Measurements from ENCODE around the gene SRRM5. TPM values are rescaled to one million over a fixed set of nuclear protein-coding genes. Genes with fewer than 3 reads are reported as not detected.
"Not testable (repeated sequence)": the region's sequence is repeated elsewhere in the genome, so short reads cannot be mapped to it uniquely, and the experiment has no call there.

SRRM5 gene
- total RNA-seq, 2 experiments from 2014 or later, result 0.68 to 0.72 TPM

- H3K27me3 Mint-ChIP-seq, result no peaks in the 10 kb centered on the region
- peak; percentile 8 for ATAC-seq (ENCODE audit: low read depth)
- H3K36me3 Mint-ChIP-seq, result peaks cover 6% of the 10 kb centered on the region
These were observed 16.3 kb upstream of the SRRM5 start for GRCh38 chr19:43595605-43595998.

GRCh38 chr19:43595999-43596841 is 15.7 kb upstream of the SRRM5 start, which contains the start of the genes IRGQ and ZNF576:
Gene IRGQ (minus strand): TSS chr19:43596134. CDS start chr19:43595338, 796 bp downstream.
Gene ZNF576 (plus strand): TSS chr19:43596595. CDS start chr19:43597109, 514 bp downstream.
- no peaks in the 10 kb centered on the region for H3K27me3 Mint-ChIP-seq
- POLR2A ChIA-PET, result interaction anchor here (0.6 to 4.4 kb wide), 12 partner anchors 16 to 158 kb away, joined by 3 to 45 read pairs (median 8); partner anchors contain the start of genes PINLYP, SMG9, XRCC1 and ZNF428
- peaks cover 33% of the 10 kb centered on the region for H3K4me1 Mint-ChIP-seq
- peaks cover 2% of the 10 kb centered on the region for H3K36me3 Mint-ChIP-seq
- no peaks in the 10 kb centered on the region for H3K9me3 Mint-ChIP-seq
- DNase-seq (peak; percentile 100), ATAC-seq (ENCODE audit: low read depth) (peak; percentile 86)
- H3K4me3 Mint-ChIP-seq, result peak within 1 kb of the TSS; percentile 94
- H3K27ac Mint-ChIP-seq, result peak within 1 kb of the TSS; percentile 97

More at GRCh38 chr19:43595605-43595998, 16.3 kb upstream of the SRRM5 start:
- Mint-ChIP-seq H3K4me3 (peak overlapping the region; percentile 94), H3K4me1 (peaks cover 37% of the 10 kb centered on the region), H3K9me3 (no peaks in the 10 kb centered on the region), H3K27ac (peak overlapping the region; percentile 97)
- POLR2A ChIA-PET, result interaction anchor here (0.6 to 4.4 kb wide), 17 partner anchors 15 to 189 kb away, joined by 3 to 45 read pairs (median 5); partner anchors contain the start of genes PINLYP, SMG9, XRCC1 and ZNF428
- no peak for DNase-seq

DNA sequence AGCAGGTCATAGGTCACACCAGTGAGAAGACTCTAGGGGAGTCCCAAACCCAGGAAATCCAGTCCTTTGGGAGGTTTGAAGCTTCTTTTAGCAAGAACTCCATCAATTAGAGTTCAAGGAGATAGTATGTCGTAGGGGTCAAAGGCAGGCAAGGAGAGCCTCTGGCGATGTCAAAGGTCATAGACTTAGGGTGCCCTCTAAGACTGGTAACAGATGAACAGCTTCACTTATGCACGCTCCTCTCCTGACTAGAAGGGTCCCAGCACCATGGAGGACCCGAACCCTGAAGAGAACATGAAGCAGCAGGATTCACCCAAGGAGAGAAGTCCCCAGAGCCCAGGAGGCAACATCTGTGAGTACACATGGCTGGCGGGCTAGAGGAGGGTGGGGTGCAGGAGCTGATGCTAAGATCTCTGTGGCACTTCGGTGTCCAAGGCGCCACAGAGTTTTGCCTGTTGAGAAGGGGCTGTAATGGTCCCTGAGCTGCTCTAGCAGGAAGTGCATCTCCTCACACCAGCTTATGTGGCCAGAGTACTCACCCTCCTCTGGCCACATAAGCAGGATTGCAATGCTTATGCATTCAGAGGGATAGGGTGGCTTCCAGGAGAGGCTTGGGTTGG is 14.9 kb upstream of the SRRM5 start:
- POLR2A ChIA-PET, result interaction anchor here (0.6 to 4.4 kb wide), 9 partner anchors 20 to 157 kb away, joined by 4 to 45 read pairs (median 6); partner anchors contain the start of genes PINLYP, SMG9, XRCC1 and ZNF428
- no peaks in the 10 kb centered on the region for H3K9me3 Mint-ChIP-seq
- H3K4me1 Mint-ChIP-seq, result peaks cover 33% of the 10 kb centered on the region
- peak overlapping the region; percentile 97 for H3K27ac Mint-ChIP-seq
- H3K27me3 Mint-ChIP-seq, result no peaks in the 10 kb centered on the region
- no peak for ATAC-seq (ENCODE audit: low read depth)
- DNase-seq, result no peak
- H3K4me3 Mint-ChIP-seq, result peak overlapping the region; percentile 94
- peaks cover 2% of the 10 kb centered on the region for H3K36me3 Mint-ChIP-seq

DNA sequence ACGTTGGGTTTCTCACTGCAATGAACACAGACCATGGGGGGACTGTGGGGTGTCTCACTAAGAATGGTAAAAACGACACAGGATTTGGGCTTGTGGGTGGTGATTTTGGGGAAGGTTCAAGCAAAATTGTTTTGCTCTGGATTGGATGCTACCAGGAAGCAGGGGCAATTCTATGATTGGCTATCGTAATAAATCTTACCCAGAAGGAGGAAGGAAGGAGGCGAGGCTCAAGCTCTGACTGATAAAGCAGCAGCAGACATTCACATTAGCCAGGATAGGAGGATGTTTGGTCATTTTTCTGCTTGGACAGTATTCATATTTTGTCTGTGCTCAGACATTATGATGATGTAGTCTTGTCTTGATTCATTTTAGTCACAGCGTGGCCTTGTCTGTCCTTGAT is 14.0 kb upstream of the SRRM5 start:
- H3K9me3 Mint-ChIP-seq, result no peaks in the 10 kb centered on the region
- no peak for ATAC-seq (ENCODE audit: low read depth)
- H3K4me1 Mint-ChIP-seq, result peaks cover 33% of the 10 kb centered on the region
- H3K36me3 Mint-ChIP-seq, result peaks cover 2% of the 10 kb centered on the region
- DNase-seq, result no peak
- POLR2A ChIA-PET, result interaction anchor here (0.6 to 4.4 kb wide), 3 partner anchors 20 to 42 kb away, joined by 5 to 45 read pairs (median 30); partner anchors contain the start of genes PINLYP and XRCC1
- peak overlapping the region; percentile 94 for H3K4me3 Mint-ChIP-seq
- H3K27ac Mint-ChIP-seq, result peak overlapping the region; percentile 97
- no peaks in the 10 kb centered on the region for H3K27me3 Mint-ChIP-seq

DNA sequence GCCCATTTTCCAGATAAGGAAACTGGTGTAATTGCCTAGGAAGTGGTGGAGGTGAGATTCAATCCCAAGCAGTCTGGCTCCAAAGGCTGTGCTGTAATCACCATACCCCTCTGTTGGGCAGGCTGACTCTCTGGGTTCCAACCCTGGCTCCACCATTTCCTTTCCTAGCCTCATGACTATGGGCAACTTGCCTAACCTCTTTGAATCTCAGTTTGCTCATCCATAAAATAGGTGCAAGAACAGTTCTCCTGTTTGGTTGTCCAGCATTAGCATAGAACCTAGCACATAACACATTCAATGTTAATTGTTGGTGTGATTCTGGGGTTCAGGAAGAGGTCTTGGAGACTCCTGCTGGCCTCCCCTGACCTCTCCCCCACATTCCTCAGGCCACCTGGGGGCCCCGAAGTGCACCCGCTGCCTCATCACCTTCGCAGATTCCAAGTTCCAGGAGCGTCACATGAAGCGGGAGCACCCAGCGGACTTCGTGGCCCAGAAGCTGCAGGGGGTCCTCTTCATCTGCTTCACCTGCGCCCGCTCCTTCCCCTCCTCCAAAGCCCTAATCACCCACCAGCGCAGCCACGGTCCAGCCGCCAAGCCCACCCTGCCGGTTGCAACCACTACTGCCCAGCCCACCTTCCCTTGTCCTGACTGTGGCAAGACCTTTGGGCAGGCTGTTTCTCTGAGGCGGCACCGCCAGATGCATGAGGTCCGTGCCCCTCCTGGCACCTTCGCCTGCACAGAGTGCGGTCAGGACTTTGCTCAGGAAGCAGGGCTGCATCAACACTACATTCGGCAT is 13.2 kb upstream of the SRRM5 start:
- H3K36me3 Mint-ChIP-seq, result no peaks in the 10 kb centered on the region
- H3K27ac Mint-ChIP-seq, result no peak overlapping the region
- POLR2A ChIA-PET, result no interaction called here

DNA sequence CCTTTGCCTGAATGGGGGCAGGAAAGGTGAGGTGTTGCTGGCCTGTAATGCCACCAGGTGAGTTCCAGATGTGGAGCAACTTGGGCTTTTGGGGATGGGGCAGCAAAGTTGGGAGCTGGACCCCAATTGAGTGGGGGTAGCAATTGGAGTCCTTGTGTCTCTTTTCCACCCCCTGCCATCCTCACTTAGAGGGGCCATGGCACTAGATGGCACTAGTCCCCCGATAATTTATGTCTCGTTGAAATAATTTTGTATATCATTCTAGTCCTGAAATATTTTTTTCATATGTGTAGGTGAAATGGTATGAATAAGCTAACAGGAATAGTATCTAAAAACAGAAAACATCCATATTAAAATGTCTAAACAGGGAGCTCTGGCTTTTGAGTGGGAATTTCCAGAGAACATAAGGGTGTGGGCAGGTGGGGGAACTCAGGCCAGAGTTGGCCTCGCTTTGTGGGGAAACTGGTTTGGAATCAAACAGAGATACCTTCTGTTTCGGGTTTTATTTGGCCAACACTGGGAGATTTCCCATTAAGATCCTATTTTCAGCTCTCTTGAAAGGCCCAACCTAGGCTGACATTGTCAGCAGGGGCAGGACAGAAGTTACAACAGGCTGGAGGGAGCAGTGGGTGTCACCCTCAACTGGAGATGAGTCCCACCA is 12.1 kb upstream of the SRRM5 start:
- H3K27me3 Mint-ChIP-seq, result no peaks in the 10 kb centered on the region
- peaks cover 26% of the 10 kb centered on the region for H3K4me1 Mint-ChIP-seq
- no peak overlapping the region for H3K27ac Mint-ChIP-seq
- no peaks in the 10 kb centered on the region for H3K9me3 Mint-ChIP-seq
- POLR2A ChIA-PET, result no interaction called here
- DNase-seq, result no peak
- ATAC-seq (ENCODE audit: low read depth), result no peak
- H3K4me3 Mint-ChIP-seq, result no peak overlapping the region
- no peaks in the 10 kb centered on the region for H3K36me3 Mint-ChIP-seq

More for the DNA sequence above, 13.2 kb upstream of the SRRM5 start:
- Mint-ChIP-seq H3K4me1 (peaks cover 30% of the 10 kb centered on the region), H3K4me3 (no peak overlapping the region), H3K9me3 (no peaks in the 10 kb centered on the region), H3K27me3 (no peaks in the 10 kb centered on the region)
- no peak for ATAC-seq (ENCODE audit: low read depth)
- no peak for DNase-seq

- DNase-seq; H3K36me3 Mint-ChIP-seq; POLR2A ChIA-PET; H3K9me3 Mint-ChIP-seq; H3K27ac Mint-ChIP-seq; H3K4me3 Mint-ChIP-seq; ATAC-seq (ENCODE audit: low read depth); H3K27me3 Mint-ChIP-seq: not testable (repeated sequence)
- peaks cover 25% of the 10 kb centered on the region for H3K4me1 Mint-ChIP-seq
These were observed 11.6 kb upstream of the SRRM5 start for GRCh38 chr19:43600326-43600725.

DNA sequence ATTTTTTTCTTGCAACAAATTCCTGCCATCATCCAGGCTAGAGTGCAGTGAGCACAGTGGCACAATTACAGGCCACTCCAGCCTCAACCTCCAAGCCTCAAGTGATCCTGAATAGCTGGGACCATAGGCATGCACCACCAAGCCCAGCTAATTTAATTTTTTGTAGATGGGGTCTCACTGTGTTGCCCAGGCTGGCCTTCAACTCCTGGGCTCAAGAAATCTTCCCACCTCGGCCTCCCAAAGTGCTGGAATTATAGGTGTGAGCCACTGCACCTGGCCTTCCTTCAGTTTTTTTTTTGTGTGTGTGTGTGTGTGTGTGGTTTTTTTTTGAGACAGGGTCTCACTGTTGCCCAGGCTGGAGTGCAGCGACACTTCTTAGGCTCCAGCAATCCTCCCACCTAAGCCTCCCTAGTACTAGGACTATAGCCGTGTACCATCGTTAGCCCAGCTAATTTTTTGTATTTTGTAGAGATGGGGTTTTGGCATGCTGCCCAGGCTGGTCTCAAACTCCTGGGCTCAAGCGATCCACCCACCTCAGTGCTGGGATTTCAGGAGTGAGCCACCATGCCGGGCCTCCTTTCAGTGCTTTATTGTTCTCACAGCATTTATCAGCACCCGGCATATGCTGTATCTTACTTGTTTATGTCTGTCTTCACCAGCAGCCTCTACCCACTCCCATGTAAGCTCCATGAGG is 5.9 kb upstream of the SRRM5 start:
- POLR2A ChIA-PET, result interaction anchor here (0.6 kb wide), 1 partner anchor 147 kb away, joined by 6 read pairs; no protein-coding TSS in a partner anchor
- H3K36me3 Mint-ChIP-seq, result no peaks in the 10 kb centered on the region
- no peaks in the 10 kb centered on the region for H3K9me3 Mint-ChIP-seq
- no peak for ATAC-seq (ENCODE audit: low read depth)
- H3K27me3 Mint-ChIP-seq, result no peaks in the 10 kb centered on the region
- H3K4me1 Mint-ChIP-seq, result peaks cover 4% of the 10 kb centered on the region
- no peak for DNase-seq
- H3K4me3 Mint-ChIP-seq, result no peak overlapping the region
- H3K27ac Mint-ChIP-seq, result no peak overlapping the region

DNA sequence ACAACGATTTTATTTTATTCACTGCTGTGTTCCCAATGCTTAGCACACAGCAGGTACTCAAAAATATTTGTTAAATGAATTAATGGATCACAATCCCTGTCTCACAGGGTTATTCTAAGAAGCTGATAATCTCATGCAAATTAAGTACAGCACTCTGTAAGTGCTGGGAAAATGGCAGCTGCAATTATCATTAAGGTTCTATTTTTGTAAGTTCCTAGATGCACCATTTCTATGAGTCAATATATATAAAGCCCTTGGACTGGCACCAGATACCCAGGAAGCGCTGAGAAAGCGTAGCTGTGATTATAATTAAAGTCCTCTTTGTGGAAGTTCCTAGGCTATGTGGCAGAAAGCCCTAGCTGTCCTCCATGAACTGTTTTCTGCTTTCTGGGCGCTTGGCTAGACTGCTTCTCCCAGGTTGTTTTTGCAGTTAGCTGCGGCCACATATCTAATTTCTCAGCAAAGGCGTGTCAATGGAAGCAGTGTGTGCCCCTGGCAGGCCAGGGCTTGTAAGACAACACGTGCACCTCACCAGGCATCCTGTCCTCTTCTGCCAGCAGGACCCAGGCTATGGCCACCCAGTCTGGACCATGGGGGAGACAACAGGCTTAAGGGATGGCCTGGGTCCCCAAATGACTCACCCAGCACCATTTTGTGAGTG is 5.2 kb upstream of the SRRM5 start:
- Mint-ChIP-seq H3K27me3 (no peaks in the 10 kb centered on the region), H3K4me1 (peaks cover 4% of the 10 kb centered on the region), H3K36me3 (no peaks in the 10 kb centered on the region), H3K9me3 (no peaks in the 10 kb centered on the region), H3K4me3 (peak overlapping the region; percentile 53), H3K27ac (peak overlapping the region; percentile 11)
- DNase-seq, result no peak
- no peak for ATAC-seq (ENCODE audit: low read depth)
- POLR2A ChIA-PET, result no interaction called here

- Mint-ChIP-seq H3K27ac (peak overlapping the region; percentile 76), H3K4me1 (peaks cover 4% of the 10 kb centered on the region), H3K36me3 (peaks cover 4% of the 10 kb centered on the region), H3K4me3 (peak overlapping the region; percentile 53), H3K9me3 (no peaks in the 10 kb centered on the region), H3K27me3 (no peaks in the 10 kb centered on the region)
- DNase-seq, result no peak
- POLR2A ChIA-PET, result no interaction called here
- peak; percentile 36 for ATAC-seq (ENCODE audit: low read depth)
These were observed 4.4 kb upstream of the SRRM5 start for GRCh38 chr19:43607238-43608205.

DNA sequence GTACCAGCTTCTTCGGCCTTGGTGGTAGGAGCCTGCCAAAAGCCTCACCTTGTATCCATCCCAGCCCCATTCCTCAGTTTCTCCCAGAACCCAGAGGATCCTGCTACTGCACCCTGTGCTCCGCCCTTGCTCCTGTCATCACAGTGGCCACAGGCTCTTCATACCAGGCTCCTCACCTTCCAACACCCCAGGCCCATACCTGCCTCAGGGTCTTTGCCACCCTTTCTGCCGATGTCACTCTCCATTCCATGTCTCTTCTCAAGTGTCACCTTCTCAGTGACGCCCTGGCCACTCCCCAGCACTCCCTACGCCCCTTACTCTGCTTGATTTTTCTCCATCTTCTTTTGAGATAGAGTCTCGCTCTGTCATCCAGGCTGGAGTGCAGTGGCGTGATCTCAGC is 2.0 kb upstream of the SRRM5 start:
- Mint-ChIP-seq H3K4me3 (no peak overlapping the region), H3K4me1 (peaks cover 4% of the 10 kb centered on the region), H3K27ac (no peak overlapping the region), H3K9me3 (no peaks in the 10 kb centered on the region), H3K27me3 (no peaks in the 10 kb centered on the region), H3K36me3 (peaks cover 6% of the 10 kb centered on the region)
- POLR2A ChIA-PET, result interaction anchor here (0.6 to 0.7 kb wide), 2 partner anchors 18 to 24 kb away, joined by 3 to 6 read pairs; no protein-coding TSS in a partner anchor
- no peak for DNase-seq
- no peak for ATAC-seq (ENCODE audit: low read depth)
